Keratinocyte (primary cell): ENCODE data around the gene HCFC1.

ENCODE experiments used
- CTCF ChIP-seq, 3 experiments: IDR thresholded peaks in 1 of 3; conservative IDR thresholded peaks in 1 of 3; optimal IDR thresholded peaks in 1 of 3; 2 replicates in 2 of 3; 3 replicates in 1 of 3; pipeline versions ENCODE3 to v1.5.1; 2011; ENCODE audit warnings: low read length in 3 of 3, mild to moderate bottlenecking in 3 of 3, moderate library complexity in 2 of 3, control low read depth in 1 of 3, inconsistent platforms in 1 of 3; ENCODE audit not compliant: insufficient read depth in 2 of 3; ENCODE audit errors: extremely low read depth in 1 of 3
- EZH2 ChIP-seq: IDR thresholded peaks from one replicate; pipeline ENCODE4 v1.6.1; 2012; ENCODE audit warnings: inconsistent platforms, mild to moderate bottlenecking, low read length, moderate library complexity

- TF ChIP-seq CTCF (optimal IDR thresholded peaks at IDR 0.05 in 1 of 3, IDR thresholded peaks at IDR 0.05 in 1 of 3, conservative IDR thresholded peaks at IDR 0.05 in 1 of 3; ENCODE audit: extremely low read depth in 1 of 3, insufficient read depth in 2 of 3, low read length in 3 of 3) (no peak), EZH2 (no peak)
Observed at GRCh38 chrX:154019061-154019621, 47.5 kb upstream of the HCFC1 start.
